ENCODE measurements around the gene CA5A. TPM values are rescaled to one million over a fixed set of nuclear protein-coding genes. Genes with fewer than 3 reads are reported as not detected.

The CA5A gene
- total and polyA plus RNA-seq, 9 of the 15 experiments (the other 6 are each of a cell fraction or from before 2014, with no cell fraction given): not detected

- TF ChIP-seq CBX3 (IDR thresholded peaks at IDR 0.05; ENCODE audit: borderline replicate concordance in 1 of 2, low read length in 2 of 2) (peak in 1 of 2 experiments; percentile 42; a peak in 1 of 3 replicates), TRIM24 (IDR thresholded peaks at IDR 0.05) (peak in 1 of 2 experiments; percentile 68; a peak in 2 of 4 replicates), CSDE1 (IDR thresholded peaks at IDR 0.05) (no peak), TRIM28 (IDR thresholded peaks at IDR 0.05) (peak; percentile 96; the same call in 1 of the 2 replicates)
- TF ChIP-seq, protein P1, sequence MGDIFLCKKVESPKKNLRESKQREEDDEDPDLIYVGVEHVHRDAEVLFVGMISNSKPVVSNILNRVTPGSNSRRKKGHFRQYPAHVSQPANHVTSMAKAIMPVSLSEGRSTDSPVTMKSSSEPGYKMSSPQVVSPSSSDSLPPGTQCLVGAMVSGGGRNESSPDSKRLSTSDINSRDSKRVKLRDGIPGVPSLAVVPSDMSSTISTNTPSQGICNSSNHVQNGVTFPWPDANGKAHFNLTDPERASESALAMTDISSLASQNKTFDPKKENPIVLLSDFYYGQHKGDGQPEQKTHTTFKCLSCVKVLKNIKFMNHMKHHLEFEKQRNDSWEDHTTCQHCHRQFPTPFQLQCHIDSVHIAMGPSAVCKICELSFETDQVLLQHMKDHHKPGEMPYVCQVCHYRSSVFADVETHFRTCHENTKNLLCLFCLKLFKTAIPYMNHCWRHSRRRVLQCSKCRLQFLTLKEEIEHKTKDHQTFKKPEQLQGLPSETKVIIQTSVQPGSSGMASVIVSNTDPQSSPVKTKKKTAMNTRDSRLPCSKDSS (IDR thresholded peaks at IDR 0.05; ENCODE audit: low read depth, partially characterized antibody): peak; percentile 34
- H3K9me1 ChIP-seq (ENCODE audit: control insufficient read depth, insufficient read depth, low read length): no peaks in the 10 kb centered on the region
- intact Hi-C loops (cut with micrococcal nuclease): no loop called here
- H2AFZ ChIP-seq (ENCODE audit: low read depth, low read length): no peak overlapping the region
- no peaks in the 10 kb centered on the region for H3K27me3 ChIP-seq (ENCODE audit: control insufficient read depth in 2 of 2, insufficient read depth in 2 of 2, low read length in 2 of 2)
- ChIA-PET POLR2A (interaction anchor here (1.1 to 1.2 kb wide), 2 partner anchors 8 to 21 kb away, joined by 3 read pairs; partner anchors contain the start of gene BANP), CTCF (ENCODE audit: low intra/inter-chr PET ratio) (no interaction called here)
- no peak overlapping the region for H3K9ac ChIP-seq (ENCODE audit: insufficient read depth in 1 of 2, low read depth in 2 of 2, low read length in 2 of 2)
- no peak overlapping the region for H3K4me3 ChIP-seq
- H3K9me3 ChIP-seq (replicated peaks; ENCODE audit: control insufficient read depth, insufficient read depth, low read depth, low read length): no peaks in the 10 kb centered on the region
- DNase-seq (ENCODE audit: extremely low read depth in 1 of 4, low spot score in 3 of 4) (no peak), ATAC-seq (no peak), FAIRE-seq (no peak)
- H3K4me2 ChIP-seq (ENCODE audit: insufficient read depth, low read length): no peak overlapping the region
- no peaks in the 10 kb centered on the region; the same call in 2 of the 3 replicates for H3K36me3 ChIP-seq (ENCODE audit: control insufficient read depth, insufficient read depth, low read length)
- 94% methylated on average over 2 of the region's 2 CpGs for WGBS (ENCODE audit: insufficient coverage, low coverage, missing lambda C conversion rate)
- no peak overlapping the region for H3K27ac ChIP-seq (ENCODE audit: extremely low read depth, low read depth, low read length)
- no TSS peak for BruUV-seq (replicated peaks)
- in situ Hi-C loops (cut with MboI): no loop called here
- peaks cover 0 to 1% of the 10 kb centered on the region in 2 experiments; a peak in 2 of 5 replicates for H3K4me1 ChIP-seq (replicated peaks in 1 of 2; ENCODE audit: control insufficient read depth in 2 of 2, insufficient read depth in 2 of 2, low read length in 2 of 2)
- H3K79me2 ChIP-seq (ENCODE audit: control insufficient read depth, insufficient read depth, low read length): peaks cover 29% of the 10 kb centered on the region
- no peaks in the 10 kb centered on the region for H4K20me1 ChIP-seq (replicated peaks; ENCODE audit: control insufficient read depth, insufficient read depth, low read length)
Observed at GRCh38 chr16:87971933-87972332, 35.6 kb upstream of the CA5A start.

All from K562 (cell line).